Measurements from ENCODE around the gene SCAPER.
A peak's percentile ranks its signal among the peaks of the same experiment; 100 is the strongest.

SCAPER gene

DNA sequence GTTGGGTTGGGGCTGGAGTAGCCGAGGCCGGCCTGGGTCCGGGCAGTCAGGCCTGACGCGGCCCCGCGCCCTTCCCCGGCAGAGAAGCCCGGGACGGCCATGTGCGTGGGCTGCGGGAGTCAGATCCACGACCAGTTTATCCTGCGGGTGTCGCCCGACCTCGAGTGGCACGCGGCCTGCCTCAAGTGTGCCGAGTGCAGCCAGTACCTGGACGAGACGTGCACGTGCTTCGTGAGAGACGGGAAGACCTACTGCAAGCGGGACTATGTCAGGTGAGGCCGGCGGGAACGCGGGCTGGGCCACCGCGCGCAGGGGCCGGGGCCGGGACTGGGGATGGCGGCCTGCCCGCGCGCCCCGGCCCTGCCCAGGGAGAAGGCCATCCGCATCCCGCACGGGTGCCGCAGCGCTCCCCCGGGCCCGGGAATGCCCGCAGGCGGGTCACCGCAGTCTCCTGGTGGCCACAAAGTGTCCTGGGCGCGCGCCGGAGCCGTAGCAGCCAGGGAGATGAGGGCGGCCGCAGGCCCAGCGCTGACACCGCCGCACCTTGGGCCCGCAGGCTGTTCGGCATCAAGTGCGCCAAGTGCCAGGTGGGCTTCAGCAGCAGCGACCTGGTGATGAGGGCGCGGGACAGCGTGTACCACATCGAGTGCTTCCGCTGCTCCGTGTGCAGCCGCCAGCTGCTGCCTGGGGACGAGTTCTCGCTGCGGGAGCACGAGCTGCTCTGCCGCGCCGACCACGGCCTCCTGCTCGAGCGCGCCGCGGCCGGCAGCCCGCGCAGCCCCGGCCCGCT, 567.2 kb downstream of the SCAPER start (continued):
- TF ChIP-seq MYNN (tag by site-specific recombination; IDR thresholded peaks at IDR 0.05; ENCODE audit: borderline replicate concordance) (no peak), MEIS1 (CRISPR knock-in tag; IDR thresholded peaks at IDR 0.05; ENCODE audit: borderline replicate concordance) (no peak), ZBTB21 (tag by site-specific recombination; IDR thresholded peaks at IDR 0.05) (no peak), WT1 (tag by site-specific recombination; IDR thresholded peaks at IDR 0.05) (no peak), ZNF223 (tag by site-specific recombination; IDR thresholded peaks at IDR 0.05) (no peak), TRIM28 (IDR thresholded peaks at IDR 0.05; ENCODE audit: borderline replicate concordance, low read length) (no peak; the same call in 1 of the 2 replicates), ZBTB1 (tag by site-specific recombination; IDR thresholded peaks at IDR 0.05) (no peak), HOXC10 (CRISPR knock-in tag; IDR thresholded peaks at IDR 0.05) (0 out of 2 replicates have a peak, but pooled peaks have one; percentile 74), ZNF549 (tag by site-specific recombination; IDR thresholded peaks at IDR 0.05) (no peak), ZBTB17 (tag by site-specific recombination; IDR thresholded peaks at IDR 0.05) (no peak; the same call in 1 of the 2 replicates), GFI1B (tag by site-specific recombination; IDR thresholded peaks at IDR 0.05) (no peak), ZNF335 (tag by site-specific recombination; conservative IDR thresholded peaks at IDR 0.05) (peak; percentile 62; the same call in 1 of the 2 replicates), ZNF785 (tag by site-specific recombination; IDR thresholded peaks at IDR 0.05) (0 out of 2 replicates have a peak, but pooled peaks have one; percentile 2), ZNF248 (tag by site-specific recombination; IDR thresholded peaks at IDR 0.05) (no peak), ZSCAN16 (tag by site-specific recombination; IDR thresholded peaks at IDR 0.05) (no peak), ZNF112 (tag by site-specific recombination; IDR thresholded peaks at IDR 0.05) (no peak), ZNF121 (tag by site-specific recombination; IDR thresholded peaks at IDR 0.05) (no peak), GLI4 (tag by site-specific recombination; IDR thresholded peaks at IDR 0.05) (no peak), ZNF830 (tag by site-specific recombination; IDR thresholded peaks at IDR 0.05; ENCODE audit: low read depth) (no peak), ZNF341 (tag by site-specific recombination; IDR thresholded peaks at IDR 0.05; ENCODE audit: low read depth) (no peak), ZNF311 (tag by site-specific recombination; IDR thresholded peaks at IDR 0.05; ENCODE audit: borderline replicate concordance) (no peak), ZNF521 (tag by site-specific recombination; IDR thresholded peaks at IDR 0.05) (no peak), ZNF76 (tag by site-specific recombination; IDR thresholded peaks at IDR 0.05; ENCODE audit: borderline replicate concordance, low read depth) (peak; percentile 30; the same call in 1 of the 2 replicates), HOXA7 (CRISPR knock-in tag; IDR thresholded peaks at IDR 0.05; ENCODE audit: borderline replicate concordance) (no peak; the same call in 1 of the 2 replicates), ZNF776 (tag by site-specific recombination; IDR thresholded peaks at IDR 0.05; ENCODE audit: borderline replicate concordance) (no peak), ZBTB7A (tag by site-specific recombination; IDR thresholded peaks at IDR 0.05; ENCODE audit: low read depth) (0 out of 2 replicates have a peak, but pooled peaks have one; percentile 33), TCF7L2 (IDR thresholded peaks at IDR 0.05; ENCODE audit: borderline replicate concordance, low read depth, low read length) (no peak), OVOL3 (tag by site-specific recombination; IDR thresholded peaks at IDR 0.05) (no peak; the same call in 1 of the 2 replicates), SALL2 (tag by site-specific recombination; IDR thresholded peaks at IDR 0.05; ENCODE audit: borderline replicate concordance) (no peak), ZSCAN30 (tag by site-specific recombination; IDR thresholded peaks at IDR 0.05) (no peak), ZNF747 (tag by site-specific recombination; IDR thresholded peaks at IDR 0.05) (no peak), ZNF366 (tag by site-specific recombination; conservative IDR thresholded peaks at IDR 0.05) (no peak)
- TF ChIP-seq, protein P1, sequence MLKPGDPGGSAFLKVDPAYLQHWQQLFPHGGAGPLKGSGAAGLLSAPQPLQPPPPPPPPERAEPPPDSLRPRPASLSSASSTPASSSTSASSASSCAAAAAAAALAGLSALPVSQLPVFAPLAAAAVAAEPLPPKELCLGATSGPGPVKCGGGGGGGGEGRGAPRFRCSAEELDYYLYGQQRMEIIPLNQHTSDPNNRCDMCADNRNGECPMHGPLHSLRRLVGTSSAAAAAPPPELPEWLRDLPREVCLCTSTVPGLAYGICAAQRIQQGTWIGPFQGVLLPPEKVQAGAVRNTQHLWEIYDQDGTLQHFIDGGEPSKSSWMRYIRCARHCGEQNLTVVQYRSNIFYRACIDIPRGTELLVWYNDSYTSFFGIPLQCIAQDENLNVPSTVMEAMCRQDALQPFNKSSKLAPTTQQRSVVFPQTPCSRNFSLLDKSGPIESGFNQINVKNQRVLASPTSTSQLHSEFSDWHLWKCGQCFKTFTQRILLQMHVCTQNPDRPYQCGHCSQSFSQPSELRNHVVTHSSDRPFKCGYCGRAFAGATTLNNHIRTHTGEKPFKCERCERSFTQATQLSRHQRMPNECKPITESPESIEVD (tag by site-specific recombination; IDR thresholded peaks at IDR 0.05) = no peak
- TF ChIP-seq, protein P2, sequence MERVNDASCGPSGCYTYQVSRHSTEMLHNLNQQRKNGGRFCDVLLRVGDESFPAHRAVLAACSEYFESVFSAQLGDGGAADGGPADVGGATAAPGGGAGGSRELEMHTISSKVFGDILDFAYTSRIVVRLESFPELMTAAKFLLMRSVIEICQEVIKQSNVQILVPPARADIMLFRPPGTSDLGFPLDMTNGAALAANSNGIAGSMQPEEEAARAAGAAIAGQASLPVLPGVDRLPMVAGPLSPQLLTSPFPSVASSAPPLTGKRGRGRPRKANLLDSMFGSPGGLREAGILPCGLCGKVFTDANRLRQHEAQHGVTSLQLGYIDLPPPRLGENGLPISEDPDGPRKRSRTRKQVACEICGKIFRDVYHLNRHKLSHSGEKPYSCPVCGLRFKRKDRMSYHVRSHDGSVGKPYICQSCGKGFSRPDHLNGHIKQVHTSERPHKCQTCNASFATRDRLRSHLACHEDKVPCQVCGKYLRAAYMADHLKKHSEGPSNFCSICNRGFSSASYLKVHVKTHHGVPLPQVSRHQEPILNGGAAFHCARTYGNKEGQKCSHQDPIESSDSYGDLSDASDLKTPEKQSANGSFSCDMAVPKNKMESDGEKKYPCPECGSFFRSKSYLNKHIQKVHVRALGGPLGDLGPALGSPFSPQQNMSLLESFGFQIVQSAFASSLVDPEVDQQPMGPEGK (tag by site-specific recombination; IDR thresholded peaks at IDR 0.05) = no peak
- TF ChIP-seq, protein P3, sequence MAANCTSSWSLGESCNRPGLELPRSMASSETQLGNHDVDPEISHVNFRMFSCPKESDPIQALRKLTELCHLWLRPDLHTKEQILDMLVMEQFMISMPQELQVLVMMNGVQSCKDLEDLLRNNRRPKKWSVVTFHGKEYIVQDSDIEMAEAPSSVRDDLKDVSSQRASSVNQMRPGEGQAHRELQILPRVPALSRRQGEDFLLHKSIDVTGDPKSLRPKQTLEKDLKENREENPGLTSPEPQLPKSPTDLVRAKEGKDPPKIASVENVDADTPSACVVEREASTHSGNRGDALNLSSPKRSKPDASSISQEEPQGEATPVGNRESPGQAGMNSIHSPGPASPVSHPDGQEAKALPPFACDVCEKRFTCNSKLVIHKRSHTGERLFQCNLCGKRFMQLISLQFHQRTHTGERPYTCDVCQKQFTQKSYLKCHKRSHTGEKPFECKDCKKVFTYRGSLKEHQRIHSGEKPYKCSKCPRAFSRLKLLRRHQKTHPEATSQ (tag by site-specific recombination; IDR thresholded peaks at IDR 0.05) = no peak
- TF ChIP-seq, protein P4, sequence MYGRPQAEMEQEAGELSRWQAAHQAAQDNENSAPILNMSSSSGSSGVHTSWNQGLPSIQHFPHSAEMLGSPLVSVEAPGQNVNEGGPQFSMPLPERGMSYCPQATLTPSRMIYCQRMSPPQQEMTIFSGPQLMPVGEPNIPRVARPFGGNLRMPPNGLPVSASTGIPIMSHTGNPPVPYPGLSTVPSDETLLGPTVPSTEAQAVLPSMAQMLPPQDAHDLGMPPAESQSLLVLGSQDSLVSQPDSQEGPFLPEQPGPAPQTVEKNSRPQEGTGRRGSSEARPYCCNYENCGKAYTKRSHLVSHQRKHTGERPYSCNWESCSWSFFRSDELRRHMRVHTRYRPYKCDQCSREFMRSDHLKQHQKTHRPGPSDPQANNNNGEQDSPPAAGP (tag by site-specific recombination; IDR thresholded peaks at IDR 0.05) = no peak; the same call in 1 of the 2 replicates

All from HEK293 (cell line).